ENCODE results near the gene SDSL. TPM values are rescaled to one million over a fixed set of nuclear protein-coding genes. Genes with fewer than 3 reads are reported as not detected.

Gene SDSL
- total and polyA plus RNA-seq, 5 donors from 2014 or later: 1.8 TPM; not detected in 4

DNA sequence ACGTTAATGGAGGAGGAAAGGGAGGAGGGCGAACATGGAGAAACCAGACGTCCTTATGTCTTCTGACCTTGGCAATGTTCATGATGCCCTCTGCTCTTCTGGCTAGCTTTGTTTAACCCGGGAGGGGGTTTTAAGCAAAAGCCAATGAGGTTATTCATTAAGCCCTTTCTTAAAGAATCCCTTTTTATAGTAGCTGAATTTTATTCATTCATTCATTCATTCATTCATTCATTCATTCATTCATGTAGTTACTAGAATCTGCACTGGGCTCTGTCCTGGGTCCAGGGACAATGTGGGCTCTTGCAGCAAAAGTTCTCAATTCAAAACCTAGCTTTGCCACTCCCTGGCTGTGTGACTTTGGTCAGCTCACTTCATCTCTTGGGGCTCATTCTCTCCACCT lies 35.5 kb downstream of the SDSL start:
- H3K27me3 ChIP-seq (ENCODE audit: control insufficient read depth, insufficient read depth, low read length): peaks cover 13% of the 10 kb centered on the region
- Mint-ChIP-seq H3K9me3 (peaks cover 0 to 2% (median 0%) of the 10 kb centered on the region in 7 donors), H3K36me3 (no peaks in the 10 kb centered on the region), H3K27me3 (peaks cover 24% of the 10 kb centered on the region), H3K27ac (peak overlapping the region in 1 of 3 donors; percentile 53), H3K4me1 (peaks cover 0 to 7% (median 3%) of the 10 kb centered on the region in 4 donors), H3K4me3 (no peak overlapping the region)
- H3K27ac ChIP-seq (ENCODE audit: insufficient read depth, low read length, poor library complexity, severe bottlenecking): no peak overlapping the region
- no peaks in the 10 kb centered on the region for H3K36me3 ChIP-seq (ENCODE audit: control insufficient read depth, insufficient read depth, low read length)
- DNase-seq: no peak
- H3K4me1 ChIP-seq (ENCODE audit: control insufficient read depth, insufficient read depth, low read length, poor library complexity, severe bottlenecking): peaks cover 3% of the 10 kb centered on the region
- no peak overlapping the region for H3K4me3 ChIP-seq (ENCODE audit: low read depth, low read length)
- no peak for ATAC-seq (ENCODE audit: low read depth in 2 of 2)
- no peaks in the 10 kb centered on the region for H3K9me3 ChIP-seq (ENCODE audit: control insufficient read depth in 2 of 2, low read length in 2 of 2)

DNA sequence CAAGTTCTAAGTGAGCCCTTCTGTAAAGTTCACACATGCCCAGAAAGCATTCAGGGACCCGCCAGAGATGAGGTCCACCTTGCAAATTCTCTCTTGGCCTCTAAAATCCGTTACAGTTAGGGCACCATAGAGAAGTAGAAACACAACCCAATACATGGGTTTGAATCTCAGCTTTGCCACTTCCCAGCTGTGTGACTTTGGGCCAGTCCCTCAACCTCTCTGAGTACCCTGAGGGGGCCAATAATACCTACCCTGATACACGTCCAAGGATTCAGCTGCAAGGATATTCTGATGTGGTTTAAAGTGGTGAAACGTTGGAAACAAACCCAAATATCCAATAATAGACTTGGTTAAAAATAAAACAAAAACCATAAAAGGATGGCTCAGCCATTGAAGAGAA lies 37.8 kb downstream of the SDSL start:
- no peaks in the 10 kb centered on the region for H3K36me3 Mint-ChIP-seq

DNA sequence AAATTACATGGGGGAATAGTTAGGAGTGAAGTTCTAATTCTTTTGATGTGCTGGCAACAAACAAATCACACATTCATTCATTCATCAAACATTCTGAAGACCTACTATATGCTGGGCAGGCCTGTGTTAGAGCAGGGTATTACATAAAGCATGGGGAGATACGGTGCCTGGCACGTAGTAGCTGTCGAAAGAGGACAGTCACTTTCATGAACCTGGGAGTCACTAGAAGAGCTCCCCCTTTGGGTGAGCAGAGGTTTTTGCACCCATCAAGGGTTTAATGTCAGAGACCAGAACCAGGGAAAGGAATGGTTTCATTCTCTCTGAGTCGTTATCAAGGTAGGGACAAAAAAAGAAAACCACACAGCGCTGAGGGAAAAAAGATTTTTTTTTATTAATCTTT lies 39.5 kb downstream of the SDSL start:
- H3K27me3 ChIP-seq (ENCODE audit: control insufficient read depth, insufficient read depth, low read length): peaks cover 17% of the 10 kb centered on the region
- DNase-seq: no peak
- Mint-ChIP-seq H3K4me3 (peak overlapping the region; percentile 13 to 81 (median 44)), H3K27ac (no peak overlapping the region), H3K4me1 (peaks cover 6 to 30% (median 10%) of the 10 kb centered on the region in 4 donors), H3K36me3 (no peaks in the 10 kb centered on the region), H3K9me3 (peaks cover 0 to 7% (median 0%) of the 10 kb centered on the region in 7 donors), H3K27me3 (peaks cover 46% of the 10 kb centered on the region)
- no peak overlapping the region for H3K4me3 ChIP-seq (ENCODE audit: low read depth, low read length)
- H3K27ac ChIP-seq (ENCODE audit: insufficient read depth, low read length, poor library complexity, severe bottlenecking): no peak overlapping the region
- no peak for ATAC-seq (ENCODE audit: low read depth in 2 of 2)
- H3K9me3 ChIP-seq (ENCODE audit: control insufficient read depth in 2 of 2, low read length in 2 of 2): no peaks in the 10 kb centered on the region
- H3K36me3 ChIP-seq (ENCODE audit: control insufficient read depth, insufficient read depth, low read length): no peaks in the 10 kb centered on the region
- H3K4me1 ChIP-seq (ENCODE audit: control insufficient read depth, insufficient read depth, low read length, poor library complexity, severe bottlenecking): peaks cover 23% of the 10 kb centered on the region

More for the DNA sequence above, 37.8 kb downstream of the SDSL start:
- H3K27ac ChIP-seq (ENCODE audit: insufficient read depth, low read length, poor library complexity, severe bottlenecking): no peak overlapping the region
- DNase-seq (no peak), ATAC-seq (ENCODE audit: low read depth in 2 of 2) (no peak)
- peaks cover 23% of the 10 kb centered on the region for H3K4me1 ChIP-seq (ENCODE audit: control insufficient read depth, insufficient read depth, low read length, poor library complexity, severe bottlenecking)
- peaks cover 0 to 7% (median 0%) of the 10 kb centered on the region in 7 donors for H3K9me3 Mint-ChIP-seq
- H3K4me1 Mint-ChIP-seq: peaks cover 4 to 24% (median 9%) of the 10 kb centered on the region in 4 donors
- H3K27ac Mint-ChIP-seq: no peak overlapping the region
- no peaks in the 10 kb centered on the region for H3K9me3 ChIP-seq (ENCODE audit: control insufficient read depth in 2 of 2, low read length in 2 of 2)
- H3K27me3 Mint-ChIP-seq: peaks cover 36% of the 10 kb centered on the region
- peaks cover 14% of the 10 kb centered on the region for H3K27me3 ChIP-seq (ENCODE audit: control insufficient read depth, insufficient read depth, low read length)
- H3K4me3 ChIP-seq (ENCODE audit: low read depth, low read length): no peak overlapping the region
- H3K4me3 Mint-ChIP-seq: no peak overlapping the region
- H3K36me3 ChIP-seq (ENCODE audit: control insufficient read depth, insufficient read depth, low read length): no peaks in the 10 kb centered on the region

DNA sequence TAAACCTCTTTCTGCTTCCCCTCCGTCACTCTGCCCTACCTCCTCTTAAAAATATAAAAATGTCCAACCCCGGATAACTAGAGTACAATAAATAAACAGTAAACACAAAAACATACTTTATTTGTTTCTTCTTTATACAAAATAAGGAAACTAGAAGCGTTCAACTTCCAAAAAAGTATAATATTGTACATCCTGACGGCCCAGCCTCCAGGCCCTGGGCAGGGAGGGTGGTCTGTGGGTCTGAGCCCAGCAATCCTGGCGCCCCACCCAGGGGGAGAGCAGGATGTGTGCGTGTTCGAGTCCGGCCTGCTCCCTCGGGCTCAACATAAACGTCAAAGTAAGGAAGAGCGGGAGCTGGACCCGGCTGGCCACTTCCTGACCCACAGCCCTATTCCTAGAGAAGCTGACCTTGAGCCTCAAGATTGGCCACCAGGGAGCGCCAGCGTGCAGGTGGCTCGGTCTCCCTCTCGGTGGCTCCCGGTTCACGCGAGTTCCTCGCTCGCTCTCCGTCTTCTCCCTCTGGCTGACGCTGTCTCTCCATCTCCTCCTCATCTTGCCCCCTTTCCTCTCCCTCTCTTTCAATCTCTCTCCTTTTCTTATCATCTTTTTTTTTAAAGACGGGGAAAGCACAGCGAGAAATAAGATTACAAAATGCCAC lies 40.1 kb downstream of the SDSL start:
- peaks cover 50% of the 10 kb centered on the region for H3K27me3 Mint-ChIP-seq
- DNase-seq (peak; percentile 30 to 62 (median 54)), ATAC-seq (ENCODE audit: low read depth in 2 of 2) (peak; percentile 35 to 43)
- H3K4me1 Mint-ChIP-seq: peaks cover 6 to 33% (median 12%) of the 10 kb centered on the region in 4 donors
- peaks cover 0 to 7% (median 0%) of the 10 kb centered on the region in 7 donors for H3K9me3 Mint-ChIP-seq
- Histone ChIP-seq H3K36me3 (ENCODE audit: control insufficient read depth, insufficient read depth, low read length) (no peaks in the 10 kb centered on the region), H3K27ac (ENCODE audit: insufficient read depth, low read length, poor library complexity, severe bottlenecking) (no peak overlapping the region), H3K4me1 (ENCODE audit: control insufficient read depth, insufficient read depth, low read length, poor library complexity, severe bottlenecking) (peaks cover 23% of the 10 kb centered on the region), H3K27me3 (ENCODE audit: control insufficient read depth, insufficient read depth, low read length) (peaks cover 20% of the 10 kb centered on the region), H3K4me3 (ENCODE audit: low read depth, low read length) (peak overlapping the region; percentile 49), H3K9me3 (ENCODE audit: control insufficient read depth in 2 of 2, low read length in 2 of 2) (no peaks in the 10 kb centered on the region)
- H3K36me3 Mint-ChIP-seq: no peaks in the 10 kb centered on the region
- H3K27ac Mint-ChIP-seq: peak overlapping the region in 1 of 3 donors; percentile 76
- H3K4me3 Mint-ChIP-seq: peak overlapping the region; percentile 75 to 90 (median 84)

DNA sequence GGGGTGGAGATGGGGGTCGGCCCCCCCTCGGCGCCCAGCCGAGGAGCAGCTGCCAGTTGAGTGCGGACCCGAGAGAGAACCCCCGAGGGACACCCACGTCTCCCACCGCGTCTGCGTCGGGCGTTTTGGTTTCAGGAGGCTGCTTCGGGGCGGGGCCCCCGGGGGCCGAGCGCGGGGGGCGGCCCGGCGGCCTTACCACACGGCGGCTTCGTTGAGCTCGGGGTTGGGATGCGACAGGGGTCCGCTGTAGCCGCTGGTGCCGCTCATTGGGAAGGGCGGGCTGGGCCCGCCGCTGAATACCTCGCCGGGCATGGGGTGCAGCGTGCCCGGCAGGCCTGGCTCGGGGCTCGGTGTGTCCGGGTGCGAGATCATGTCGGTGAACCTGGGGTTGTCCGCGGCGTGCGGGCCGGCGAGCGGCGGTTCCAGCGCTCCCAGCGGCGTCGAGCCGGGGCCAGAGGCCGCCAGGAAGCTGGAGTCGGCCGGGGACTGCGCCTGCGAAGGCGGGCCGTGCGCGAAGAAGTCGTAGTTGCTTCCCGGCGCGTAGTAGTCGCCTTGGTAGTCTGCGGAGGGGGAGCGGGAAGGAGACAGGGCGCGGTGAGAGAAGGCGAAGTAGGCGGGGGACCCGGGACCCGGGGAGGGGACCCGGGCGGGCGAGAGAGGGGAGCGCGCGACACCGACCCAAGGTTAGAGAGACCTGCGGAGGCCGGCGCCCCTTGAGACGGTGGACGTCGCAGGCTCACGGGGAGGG lies 41.0 kb downstream of the SDSL start:
- Mint-ChIP-seq H3K9me3 (peaks cover 0 to 7% (median 0%) of the 10 kb centered on the region in 7 donors), H3K4me3 (peak overlapping the region in 3 of 4 donors; percentile 5 to 79 (median 64)), H3K27me3 (peaks cover 48% of the 10 kb centered on the region), H3K36me3 (no peaks in the 10 kb centered on the region), H3K27ac (peak overlapping the region in 1 of 3 donors; percentile 2), H3K4me1 (peaks cover 6 to 36% (median 12%) of the 10 kb centered on the region in 4 donors)
- Histone ChIP-seq H3K27ac (ENCODE audit: insufficient read depth, low read length, poor library complexity, severe bottlenecking) (no peak overlapping the region), H3K36me3 (ENCODE audit: control insufficient read depth, insufficient read depth, low read length) (no peaks in the 10 kb centered on the region), H3K4me1 (ENCODE audit: control insufficient read depth, insufficient read depth, low read length, poor library complexity, severe bottlenecking) (peaks cover 27% of the 10 kb centered on the region), H3K27me3 (ENCODE audit: control insufficient read depth, insufficient read depth, low read length) (peaks cover 20% of the 10 kb centered on the region), H3K9me3 (ENCODE audit: control insufficient read depth in 2 of 2, low read length in 2 of 2) (no peaks in the 10 kb centered on the region), H3K4me3 (ENCODE audit: low read depth, low read length) (no peak overlapping the region)
- no peak for ATAC-seq (ENCODE audit: low read depth in 2 of 2)
- DNase-seq: no peak

DNA sequence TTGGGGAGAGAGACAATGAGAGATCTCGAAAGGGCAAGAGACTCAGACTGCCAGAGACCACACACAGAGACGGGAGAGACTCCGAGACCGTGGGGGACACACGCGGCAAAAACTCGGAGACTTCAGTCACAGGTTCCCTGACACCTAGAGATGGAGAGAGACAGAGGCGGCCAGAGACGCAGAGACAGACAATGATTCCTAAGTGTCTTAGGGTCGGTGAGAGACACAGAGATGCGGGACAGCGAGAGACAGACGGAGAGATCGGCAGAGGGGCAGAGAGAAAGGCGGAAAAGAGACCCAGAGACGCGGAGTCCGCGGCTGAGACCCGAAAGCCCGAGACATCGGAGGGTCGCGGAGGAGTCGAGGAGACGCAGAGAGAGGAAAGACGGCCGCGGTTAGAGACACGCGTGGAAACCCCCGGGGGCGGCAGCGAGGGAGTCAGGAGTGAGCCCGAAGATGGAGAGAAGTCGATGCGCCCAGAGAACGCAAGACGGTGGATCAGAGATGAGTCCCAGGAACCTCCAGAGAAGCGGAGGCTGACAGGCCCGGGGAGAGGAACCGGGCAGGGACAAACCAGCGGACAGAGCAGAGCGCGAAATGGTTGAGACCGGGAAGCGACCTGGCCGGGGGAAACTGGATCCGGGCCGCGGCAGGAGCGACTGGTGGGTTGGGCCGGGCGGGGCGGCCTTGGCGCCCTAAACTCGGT lies 41.7 kb downstream of the SDSL start:
- Histone ChIP-seq H3K27me3 (ENCODE audit: control insufficient read depth, insufficient read depth, low read length) (peaks cover 22% of the 10 kb centered on the region), H3K9me3 (ENCODE audit: control insufficient read depth in 2 of 2, low read length in 2 of 2) (no peaks in the 10 kb centered on the region), H3K4me3 (ENCODE audit: low read depth, low read length) (no peak overlapping the region), H3K4me1 (ENCODE audit: control insufficient read depth, insufficient read depth, low read length, poor library complexity, severe bottlenecking) (peaks cover 27% of the 10 kb centered on the region), H3K27ac (ENCODE audit: insufficient read depth, low read length, poor library complexity, severe bottlenecking) (no peak overlapping the region), H3K36me3 (ENCODE audit: control insufficient read depth, insufficient read depth, low read length) (no peaks in the 10 kb centered on the region)
- H3K36me3 Mint-ChIP-seq: no peaks in the 10 kb centered on the region
- peaks cover 0 to 7% (median 0%) of the 10 kb centered on the region in 7 donors for H3K9me3 Mint-ChIP-seq
- peaks cover 6 to 40% (median 12%) of the 10 kb centered on the region in 4 donors for H3K4me1 Mint-ChIP-seq
- H3K27ac Mint-ChIP-seq: peak overlapping the region in 1 of 3 donors; percentile 2
- DNase-seq: no peak
- peaks cover 54% of the 10 kb centered on the region for H3K27me3 Mint-ChIP-seq
- peak overlapping the region in 2 of 4 donors; percentile 64 to 79 for H3K4me3 Mint-ChIP-seq
- ATAC-seq (ENCODE audit: low read depth in 2 of 2): no peak

DNA sequence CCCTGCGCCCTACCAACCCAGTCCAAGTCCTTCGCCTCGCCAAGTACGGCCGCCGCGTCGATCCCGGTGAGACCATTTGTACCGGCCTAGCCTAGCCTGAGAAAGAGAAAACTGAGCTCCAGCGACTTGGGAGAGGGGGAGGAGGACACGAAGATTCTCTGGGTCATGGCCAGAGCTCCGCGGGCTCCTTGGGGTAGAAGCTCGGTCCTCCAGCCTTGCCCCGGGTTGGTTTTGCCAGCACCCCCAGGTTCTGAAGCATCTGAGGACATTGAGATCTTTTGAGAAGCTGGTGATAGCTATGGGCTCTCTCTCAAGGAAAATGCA lies 42.2 kb downstream of the SDSL start:
- H3K9me3 Mint-ChIP-seq: peaks cover 0 to 7% (median 0%) of the 10 kb centered on the region in 7 donors

More for the DNA sequence above, 42.2 kb downstream of the SDSL start:
- H3K27me3 Mint-ChIP-seq: peaks cover 58% of the 10 kb centered on the region
- Histone ChIP-seq H3K4me3 (ENCODE audit: low read depth, low read length) (no peak overlapping the region), H3K36me3 (ENCODE audit: control insufficient read depth, insufficient read depth, low read length) (no peaks in the 10 kb centered on the region), H3K27ac (ENCODE audit: insufficient read depth, low read length, poor library complexity, severe bottlenecking) (no peak overlapping the region), H3K4me1 (ENCODE audit: control insufficient read depth, insufficient read depth, low read length, poor library complexity, severe bottlenecking) (peaks cover 27% of the 10 kb centered on the region), H3K9me3 (ENCODE audit: control insufficient read depth in 2 of 2, low read length in 2 of 2) (no peaks in the 10 kb centered on the region), H3K27me3 (ENCODE audit: control insufficient read depth, insufficient read depth, low read length) (peaks cover 22% of the 10 kb centered on the region)
- no peaks in the 10 kb centered on the region for H3K36me3 Mint-ChIP-seq
- no peak overlapping the region for H3K27ac Mint-ChIP-seq
- H3K4me1 Mint-ChIP-seq: peaks cover 6 to 40% (median 12%) of the 10 kb centered on the region in 4 donors
- H3K4me3 Mint-ChIP-seq: peak overlapping the region in 1 of 4 donors; percentile 33
- ATAC-seq (ENCODE audit: low read depth in 2 of 2): no peak
- DNase-seq: no peak
